HG02678 (cell line): ENCODE results near the gene SNX13.
"Not testable (repeated sequence)": the region's sequence is repeated elsewhere in the genome, so short reads cannot be mapped to it uniquely, and the experiment has no call there.

Experiments
- ATAC-seq: cut with Tn5 transposase; IDR thresholded peaks from one replicate; pipeline ENCODE4 v1.9.1; 2021; ENCODE audit warnings: mild to moderate bottlenecking, moderate library complexity; ENCODE audit not compliant: unreplicated experiment

Gene SNX13

DNA sequence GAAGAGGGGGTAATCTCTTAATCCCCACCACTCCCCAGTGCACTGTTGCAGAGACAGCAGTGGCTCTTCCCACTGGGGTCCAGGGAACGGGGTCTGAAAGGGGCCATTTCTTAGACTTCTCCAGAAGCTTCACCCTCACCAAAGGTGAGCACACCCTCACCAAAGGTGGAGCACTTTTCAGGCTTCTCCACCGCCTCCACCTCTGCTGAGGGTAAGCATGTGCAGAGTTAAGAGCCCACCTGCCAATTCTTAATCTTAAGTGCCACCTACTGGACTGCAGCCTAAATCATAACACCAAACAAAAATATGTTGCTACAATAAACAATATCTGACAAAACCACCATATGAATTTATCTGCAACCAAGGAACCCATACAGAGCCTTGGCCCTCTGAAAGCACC lies 27.0 kb downstream of the SNX13 start:
- ATAC-seq, result no peak

GRCh38 chr7:17912536-17913235 lies 27.6 kb downstream of the SNX13 start:
- ATAC-seq, result no peak

DNA sequence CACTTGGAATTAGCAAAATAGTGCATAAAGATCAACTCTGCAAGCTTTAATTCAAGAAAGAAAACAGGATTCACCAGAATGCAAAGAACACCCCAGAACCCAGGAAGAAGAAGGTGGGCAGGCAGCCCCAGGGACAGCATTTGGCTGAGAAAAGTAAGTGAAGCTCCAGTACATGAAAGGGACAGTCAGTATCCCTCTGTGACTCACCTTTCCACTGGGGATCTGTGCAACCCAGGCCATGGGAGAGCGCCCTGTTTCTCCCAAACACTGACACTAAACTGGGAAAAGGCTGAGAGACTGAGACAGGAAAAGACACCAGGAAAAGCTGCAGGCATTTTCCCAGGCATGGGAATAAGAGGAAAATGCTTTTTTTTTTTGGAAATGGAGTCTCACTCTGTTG lies 28.2 kb downstream of the SNX13 start:
- ATAC-seq, result no peak

DNA sequence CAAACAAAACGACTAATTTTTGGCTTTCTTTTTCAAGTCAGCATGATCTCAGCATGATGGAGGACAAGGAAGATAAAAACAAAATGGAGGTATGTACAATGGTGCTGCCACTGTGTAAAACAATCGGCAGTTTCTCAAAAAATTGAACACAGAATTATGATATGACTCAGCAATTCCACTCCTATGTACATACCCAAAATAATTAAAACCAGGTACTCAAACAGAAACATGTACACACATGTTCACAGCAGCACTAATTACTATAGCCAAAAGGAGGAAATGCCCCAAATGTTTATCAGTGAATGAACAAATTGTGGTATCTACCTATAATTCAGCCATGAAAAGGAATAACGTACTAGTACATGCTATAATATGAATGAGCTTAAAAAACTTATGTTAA lies 29.9 kb downstream of the SNX13 start:
- no peak for ATAC-seq

GRCh38 chr7:17909310-17909709 lies 31.0 kb downstream of the SNX13 start:
- not testable (repeated sequence) for ATAC-seq

DNA sequence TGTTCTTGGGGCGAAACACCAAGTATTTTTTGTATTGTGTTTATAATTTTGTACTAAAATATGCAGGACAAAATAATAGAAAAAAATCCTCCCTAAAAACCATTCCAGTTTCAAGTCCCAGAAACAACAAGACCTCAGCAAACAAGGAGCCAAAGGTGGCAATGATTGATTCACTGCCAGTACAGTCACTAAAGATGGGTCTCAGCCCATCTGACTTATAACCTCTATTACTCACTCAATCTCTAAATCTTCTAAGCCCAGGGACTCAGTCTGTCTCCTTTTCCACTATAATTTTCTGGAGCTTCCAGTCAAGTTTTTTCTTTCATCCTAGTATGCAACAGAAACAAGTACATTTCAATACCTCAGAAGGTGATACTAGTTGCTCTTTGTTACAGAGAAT lies 33.3 kb downstream of the SNX13 start:
- no peak for ATAC-seq

DNA sequence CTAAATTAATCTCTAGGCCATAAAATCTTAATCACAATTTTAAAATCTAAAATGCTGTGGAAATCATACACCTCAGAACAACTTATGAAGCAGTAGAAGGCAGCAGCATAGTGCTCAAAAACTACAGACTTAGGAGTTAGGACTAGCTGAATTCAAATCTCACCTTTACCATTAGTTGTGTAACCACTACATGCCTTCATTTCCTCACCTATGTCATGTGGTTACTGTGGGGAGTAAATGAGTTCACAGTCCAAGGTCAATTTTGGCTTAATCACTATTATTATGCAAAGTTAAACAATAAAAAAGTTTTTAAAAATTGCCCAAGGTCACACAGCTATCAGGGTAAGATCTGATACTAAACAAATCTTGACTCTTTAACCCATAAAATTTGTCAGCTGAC lies 37.0 kb downstream of the SNX13 start:
- ATAC-seq, result no peak

GRCh38 chr7:17902599-17902998 lies 37.7 kb downstream of the SNX13 start:
- no peak for ATAC-seq

GRCh38 chr7:17900464-17900863 lies 39.8 kb downstream of the SNX13 start:
- ATAC-seq, result no peak

DNA sequence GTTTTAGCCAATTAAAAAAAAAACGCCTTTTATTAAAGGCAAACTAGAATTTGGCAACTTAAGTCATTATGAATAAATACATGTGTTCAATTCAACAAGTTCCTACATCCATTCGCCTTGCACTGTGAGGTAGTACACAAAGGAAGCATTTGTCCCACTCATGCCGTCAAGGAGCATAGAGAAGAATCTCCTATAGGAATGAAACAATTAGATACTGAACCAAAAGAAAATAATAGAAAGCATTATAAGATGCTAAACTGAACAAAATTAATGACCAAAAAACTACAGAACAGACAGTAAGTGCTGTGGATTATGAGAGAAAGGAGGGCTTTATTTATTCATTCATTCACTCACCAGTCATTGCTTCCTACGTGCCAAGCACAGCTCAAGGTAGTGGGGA lies 42.2 kb downstream of the SNX13 start:
- no peak for ATAC-seq

DNA sequence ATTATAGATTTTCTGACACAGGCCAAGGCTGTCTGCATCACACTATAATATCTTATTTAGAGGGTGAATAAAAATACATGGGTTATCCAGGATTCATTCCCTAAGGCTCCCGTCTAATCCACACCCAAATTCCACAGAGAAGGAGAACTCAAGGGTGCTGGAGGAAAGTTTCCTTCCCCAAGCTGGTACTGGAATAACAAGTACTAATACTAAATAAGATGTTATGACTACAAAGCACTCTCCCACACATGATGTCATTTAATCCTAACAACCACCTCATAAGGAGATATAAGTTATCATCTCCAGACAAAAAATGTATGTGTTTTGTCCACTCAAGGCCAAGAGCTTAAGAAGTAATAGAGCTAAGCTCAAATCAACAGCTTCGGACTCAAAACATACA lies 53.0 kb downstream of the SNX13 start:
- no peak for ATAC-seq

DNA sequence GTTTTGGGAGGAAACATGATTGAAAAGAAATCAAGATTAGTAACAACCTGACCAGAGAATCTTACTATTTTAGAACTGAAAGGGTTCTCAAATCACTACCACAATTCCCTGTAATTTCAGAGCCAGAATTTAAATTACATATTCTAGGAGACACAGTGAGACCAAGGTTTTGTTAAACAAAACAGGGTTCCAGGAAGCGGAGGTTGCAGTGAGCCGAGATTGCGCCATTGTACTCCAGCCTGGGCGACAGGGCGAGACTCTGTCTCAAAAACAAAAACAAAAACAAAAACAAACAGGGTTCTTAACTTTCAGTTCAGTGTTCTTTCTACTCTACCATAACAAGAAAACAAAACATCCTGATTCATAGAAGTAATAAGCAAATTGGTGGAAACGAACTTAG lies 57.6 kb downstream of the SNX13 start:
- ATAC-seq, result no peak

DNA sequence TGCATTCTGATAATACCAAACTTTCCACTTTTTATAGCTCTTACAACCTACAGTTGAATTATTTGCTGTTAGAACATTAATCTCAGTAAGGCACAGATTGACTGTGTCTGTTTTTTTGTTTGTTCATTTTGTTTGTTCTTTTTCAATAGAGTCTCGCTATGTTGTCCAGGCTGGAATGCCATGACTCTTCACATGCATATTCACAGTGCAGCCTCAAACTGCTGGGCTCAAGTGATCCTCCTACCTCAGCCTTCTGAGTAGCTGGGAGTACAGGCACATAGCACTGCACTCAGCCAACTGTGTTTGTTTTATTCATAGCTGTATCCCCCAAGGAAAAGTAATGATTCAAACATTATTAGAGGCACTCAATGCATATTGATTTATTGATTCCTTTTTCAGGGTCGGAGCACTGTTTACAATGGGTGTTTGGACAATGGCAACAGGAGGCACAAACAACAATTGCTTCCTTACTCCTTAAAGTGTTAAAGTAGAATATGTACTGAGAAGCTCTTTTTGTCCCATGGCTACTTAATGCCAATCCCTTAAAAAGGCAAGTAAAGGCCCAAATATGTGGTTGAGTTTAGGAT lies 61.1 kb downstream of the SNX13 start:
- ATAC-seq, result no peak

DNA sequence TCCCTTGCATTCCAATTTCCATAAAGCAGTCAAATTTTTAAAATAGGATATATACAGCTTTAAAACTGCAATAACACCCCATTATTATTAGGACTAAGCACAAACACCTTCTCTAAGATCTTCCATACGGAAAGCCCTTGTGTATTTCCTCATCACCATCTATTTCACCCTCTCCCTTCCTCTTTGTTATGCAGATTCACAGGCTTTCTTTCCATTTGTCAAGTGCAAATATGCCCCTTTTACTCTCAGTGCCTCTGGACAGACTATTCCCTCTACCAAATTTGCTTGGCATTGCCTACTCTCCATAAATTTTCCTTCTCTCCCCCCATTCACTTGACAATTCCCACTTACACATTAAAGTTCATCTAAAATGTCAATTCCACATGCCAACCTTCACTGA lies 61.7 kb downstream of the SNX13 start:
- ATAC-seq, result no peak

DNA sequence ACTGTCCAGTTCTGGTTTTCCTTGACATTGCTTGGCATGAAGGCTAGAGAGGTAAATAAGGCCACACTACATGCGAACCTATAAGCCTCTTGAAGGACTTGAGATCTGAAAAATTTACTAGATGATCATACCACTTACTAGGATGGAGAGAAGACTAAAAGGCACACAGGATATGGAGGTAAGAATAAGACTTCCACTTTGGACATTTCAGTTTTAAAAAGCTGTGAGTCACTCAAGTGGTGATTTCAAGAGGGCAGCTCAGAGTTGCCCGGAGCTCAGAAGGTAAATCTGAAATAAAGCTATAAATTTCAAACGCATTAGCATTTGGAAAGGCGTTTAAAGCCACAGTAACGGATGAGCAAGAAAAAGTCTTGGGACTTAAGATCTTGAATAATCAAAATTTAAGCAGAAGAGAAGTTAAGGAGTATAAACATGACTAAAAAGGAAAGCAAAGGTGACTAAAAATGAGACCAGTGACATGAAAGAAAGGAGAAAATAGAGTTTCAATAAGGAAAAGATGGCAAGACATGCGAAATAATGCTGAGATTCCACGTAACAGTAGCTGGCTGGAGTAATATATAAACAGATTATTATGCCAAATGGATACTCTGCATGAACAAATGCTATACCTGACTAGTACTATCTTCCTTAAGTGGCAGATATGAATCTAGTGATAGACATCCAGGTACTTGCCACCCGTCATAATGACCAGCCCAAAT lies 68.3 kb downstream of the SNX13 start:
- no peak for ATAC-seq

- no peak for ATAC-seq
These were observed 69.9 kb downstream of the SNX13 start for GRCh38 chr7:17870406-17870805.

- ATAC-seq, result no peak
These were observed 76.5 kb downstream of the SNX13 start for GRCh38 chr7:17863809-17864143.

- no peak for ATAC-seq
These were observed 77.0 kb downstream of the SNX13 start for GRCh38 chr7:17863095-17863808.

GRCh38 chr7:17856251-17856650 lies 84.0 kb downstream of the SNX13 start:
- no peak for ATAC-seq

DNA sequence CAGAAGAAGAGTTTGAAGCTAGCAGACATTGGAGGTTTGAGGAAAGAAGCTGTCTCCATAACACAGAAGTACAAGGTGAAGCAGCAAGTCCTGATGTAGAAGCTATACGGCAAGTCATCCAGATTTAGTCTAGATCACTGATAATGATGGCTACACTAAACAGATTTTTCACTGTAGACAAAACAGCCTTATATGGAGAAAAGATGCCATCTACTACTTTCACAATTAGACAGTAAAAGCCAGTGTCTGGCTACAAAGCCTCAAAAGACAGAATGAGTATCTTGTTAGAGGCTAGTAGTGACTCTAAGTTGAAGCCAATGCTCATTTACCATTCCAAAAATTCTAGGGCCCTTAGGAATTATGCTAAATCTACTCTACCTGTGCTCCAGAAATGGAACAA lies 85.1 kb downstream of the SNX13 start:
- ATAC-seq, result no peak

- no peak for ATAC-seq
These were observed 85.8 kb downstream of the SNX13 start for GRCh38 chr7:17854261-17855047.
